NCI-H2081 (cell line): ENCODE data around the gene UMODL1.

Experiments used
- DNase-seq, 2 experiments: peaks; one replicate each; lab custom pipeline; 2025; lab: John Stamatoyannopoulos, UW

Gene UMODL1

DNA sequence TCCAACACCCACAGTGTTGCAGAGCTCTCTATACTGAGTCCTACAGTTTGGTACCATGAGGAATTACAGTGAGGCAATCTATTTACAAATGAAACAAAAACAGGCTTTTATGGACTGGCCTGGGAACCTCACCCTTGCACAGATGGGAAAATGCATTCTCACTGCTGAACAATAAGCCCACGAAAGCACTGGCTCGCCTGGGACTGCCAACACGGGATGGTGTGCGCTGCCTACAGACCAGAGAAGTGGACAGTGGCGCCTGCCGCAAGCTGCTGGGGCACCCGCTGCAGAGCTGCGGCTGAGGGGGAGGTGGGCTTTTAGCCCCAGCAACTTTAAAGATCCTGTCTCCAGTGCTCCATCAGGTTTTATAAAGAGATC is 119.4 kb downstream of the UMODL1 start:
- DNase-seq: no peak

DNA sequence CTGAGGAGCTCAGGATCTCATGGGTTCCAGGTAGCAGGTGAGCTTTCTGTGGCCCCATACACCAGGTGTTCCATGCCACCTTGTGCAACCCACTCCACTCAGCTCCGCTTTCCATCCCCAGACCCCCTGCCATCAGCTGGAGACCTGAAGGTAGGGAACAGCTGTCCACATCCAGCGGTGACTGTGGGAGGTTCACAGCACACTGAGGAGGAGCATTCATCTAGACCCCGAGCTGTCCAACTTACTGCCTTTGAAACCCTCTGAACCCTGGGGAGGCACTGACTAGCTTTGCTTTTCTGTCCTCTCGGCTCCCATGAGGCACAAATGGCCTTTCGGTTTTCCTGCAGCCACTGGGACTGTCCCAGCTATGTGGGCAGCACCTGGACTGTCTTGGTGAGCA is 119.9 kb downstream of the UMODL1 start:
- no peak for DNase-seq

DNA sequence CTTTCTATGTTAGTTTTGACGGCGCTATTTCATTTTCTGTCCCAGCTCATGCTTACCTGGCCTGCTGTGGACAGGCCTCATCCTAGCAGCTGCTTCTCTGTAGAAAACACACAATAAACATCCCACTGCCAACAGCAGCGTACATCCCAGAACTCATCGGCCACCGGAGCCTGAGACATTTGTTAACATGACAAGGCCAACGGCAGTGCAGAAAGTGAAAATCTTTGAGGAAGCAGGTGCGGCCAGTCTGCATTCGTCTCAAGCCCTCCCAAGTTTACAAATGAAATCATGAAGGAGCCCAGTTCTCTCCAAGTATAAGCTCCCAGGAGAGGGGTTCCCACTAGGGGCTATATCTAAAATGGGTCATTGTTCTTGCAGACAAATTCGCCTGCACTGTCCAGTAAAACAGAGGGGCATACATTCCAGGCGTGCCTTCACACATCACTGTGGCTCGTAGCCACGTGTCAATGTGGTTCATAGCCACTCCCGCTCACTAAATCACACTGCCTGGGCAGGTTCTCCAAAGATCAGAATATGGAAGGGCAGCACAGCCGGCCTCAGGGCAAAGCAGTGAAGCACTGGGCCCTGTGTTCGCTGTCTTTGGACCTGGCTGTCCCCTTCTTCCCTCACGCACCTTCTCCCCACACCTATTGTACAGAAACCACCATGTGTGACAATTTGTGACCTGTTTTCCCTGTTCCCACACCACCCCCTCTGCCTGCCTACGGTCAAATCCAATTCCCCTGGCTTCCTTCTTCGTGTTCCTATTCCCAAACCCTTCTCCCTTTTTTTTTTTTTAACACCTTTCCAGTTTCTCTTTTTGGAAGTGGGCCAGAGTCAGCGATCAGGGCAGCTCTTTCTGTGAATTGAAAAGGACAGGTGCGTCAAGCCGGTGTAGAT is 120.8 kb downstream of the UMODL1 start:
- DNase-seq: no peak
